ENCODE results near the gene ZC3H7B. TPM values are rescaled to one million over a fixed set of nuclear protein-coding genes. Genes with fewer than 3 reads are reported as not detected.

ZC3H7B gene
- total and polyA plus RNA-seq, 12 donors = 31.2 to 133 (median 77.6) TPM

DNA sequence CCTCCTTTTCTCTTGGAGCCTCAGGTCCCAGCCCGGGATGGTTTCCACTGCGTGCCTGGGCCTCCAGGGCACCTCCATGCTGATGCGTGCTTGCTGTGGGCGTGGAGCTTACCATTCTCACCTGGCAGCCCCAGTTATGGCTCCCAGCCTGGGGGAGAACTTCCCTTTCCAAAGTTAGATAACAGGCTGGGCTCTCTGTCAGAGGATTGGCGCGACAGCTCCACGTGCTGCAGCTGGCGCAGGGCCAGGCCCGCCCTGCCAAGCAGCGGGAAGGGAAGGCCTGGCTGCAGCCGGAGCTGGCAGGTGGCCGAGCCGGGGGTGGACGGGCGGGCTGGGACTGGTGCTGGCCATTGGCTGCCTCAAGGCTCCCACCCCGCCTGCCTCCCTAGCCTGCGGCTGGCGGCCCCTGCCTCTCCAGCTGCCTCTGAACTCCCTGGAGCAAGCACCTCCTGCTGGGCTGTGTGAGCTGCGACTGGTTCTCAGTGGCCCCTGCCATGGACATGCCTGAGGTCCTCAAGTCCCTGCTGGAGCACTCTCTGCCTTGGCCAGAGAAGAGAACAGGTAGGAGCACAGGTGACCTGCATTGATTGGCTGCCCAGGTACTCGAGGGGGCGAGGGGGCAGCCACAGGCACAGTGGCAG, 65.8 kb downstream of the ZC3H7B start:
- DNase-seq = peak; percentile 97 to 99 (median 98)
- intact Hi-C loops (cut with DNase I) = no loop called here

DNA sequence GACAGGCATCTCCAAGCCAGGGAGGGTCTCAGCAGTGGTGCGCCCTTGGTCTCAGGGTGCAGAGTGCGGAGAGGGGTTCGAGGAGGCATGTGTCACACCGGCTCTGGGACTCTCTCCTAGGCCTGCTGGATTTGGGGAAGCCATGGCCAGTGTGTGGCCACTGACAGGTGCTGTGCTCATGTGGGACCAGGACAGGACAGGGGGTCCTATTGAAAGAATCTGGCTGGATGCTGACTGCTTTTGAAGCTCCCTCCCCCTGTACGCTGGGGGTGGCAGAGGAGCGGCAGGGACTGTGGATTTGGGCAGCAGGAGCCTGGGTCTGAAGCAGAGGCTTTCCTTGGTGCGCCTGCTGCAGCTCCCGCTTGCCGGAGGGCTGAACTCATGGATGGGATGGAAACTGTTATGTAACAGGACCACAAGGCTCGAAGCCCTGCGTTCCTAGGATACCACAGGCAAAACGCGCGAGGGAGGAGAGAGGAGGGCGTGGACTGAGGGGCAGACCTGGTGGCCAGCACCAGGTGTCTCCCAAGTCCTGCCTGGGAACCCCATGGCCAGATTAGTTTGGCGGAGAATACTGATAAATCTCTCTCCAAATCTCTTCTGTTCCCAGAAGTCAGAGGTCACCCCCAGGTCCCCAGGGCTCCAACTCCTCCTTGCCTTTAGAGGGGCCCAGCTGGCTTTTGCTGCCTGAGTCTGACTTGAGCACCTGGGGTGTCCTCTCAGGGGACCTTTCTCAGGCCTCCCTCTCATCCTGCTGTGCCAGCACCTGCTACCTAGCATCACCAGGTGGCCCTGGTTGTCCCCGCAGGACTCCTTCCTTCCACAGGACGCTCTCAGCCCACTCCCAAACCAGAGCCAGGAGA, 66.6 kb downstream of the ZC3H7B start:
- peak; percentile 37 to 86 (median 50) for DNase-seq
- H3K36me3 ChIP-seq (replicated peaks in 1 of 2) = no peaks in the 10 kb centered on the region
- intact Hi-C loops (cut with DNase I) = no loop called here
- peak overlapping the region in 2 of 5 donors; percentile 51 to 61 for H3K27ac ChIP-seq
- H3K4me3 ChIP-seq = peak overlapping the region in 2 of 4 donors; percentile 16 to 37
- peak in 1 of 2 donors; percentile 5 for TF ChIP-seq POLR2A (IDR thresholded peaks at IDR 0.05)
- TF ChIP-seq, protein P1, sequence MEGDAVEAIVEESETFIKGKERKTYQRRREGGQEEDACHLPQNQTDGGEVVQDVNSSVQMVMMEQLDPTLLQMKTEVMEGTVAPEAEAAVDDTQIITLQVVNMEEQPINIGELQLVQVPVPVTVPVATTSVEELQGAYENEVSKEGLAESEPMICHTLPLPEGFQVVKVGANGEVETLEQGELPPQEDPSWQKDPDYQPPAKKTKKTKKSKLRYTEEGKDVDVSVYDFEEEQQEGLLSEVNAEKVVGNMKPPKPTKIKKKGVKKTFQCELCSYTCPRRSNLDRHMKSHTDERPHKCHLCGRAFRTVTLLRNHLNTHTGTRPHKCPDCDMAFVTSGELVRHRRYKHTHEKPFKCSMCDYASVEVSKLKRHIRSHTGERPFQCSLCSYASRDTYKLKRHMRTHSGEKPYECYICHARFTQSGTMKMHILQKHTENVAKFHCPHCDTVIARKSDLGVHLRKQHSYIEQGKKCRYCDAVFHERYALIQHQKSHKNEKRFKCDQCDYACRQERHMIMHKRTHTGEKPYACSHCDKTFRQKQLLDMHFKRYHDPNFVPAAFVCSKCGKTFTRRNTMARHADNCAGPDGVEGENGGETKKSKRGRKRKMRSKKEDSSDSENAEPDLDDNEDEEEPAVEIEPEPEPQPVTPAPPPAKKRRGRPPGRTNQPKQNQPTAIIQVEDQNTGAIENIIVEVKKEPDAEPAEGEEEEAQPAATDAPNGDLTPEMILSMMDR (IDR thresholded peaks at IDR 0.05) = no peak
- H3K27me3 ChIP-seq = no peaks in the 10 kb centered on the region
- 41 to 64% (median 57%) methylated on average over 15 to 18 of the region's 18 CpGs for WGBS, 4 donors
- H3K9me3 ChIP-seq (replicated peaks in 1 of 3) = no peaks in the 10 kb centered on the region
- peaks cover 5 to 23% of the 10 kb centered on the region in 2 donors for H3K4me1 ChIP-seq (replicated peaks in 1 of 2)

More for the DNA sequence above, 65.8 kb downstream of the ZC3H7B start:
- Histone ChIP-seq H3K4me1 (replicated peaks in 1 of 2) (peaks cover 5 to 23% of the 10 kb centered on the region in 2 donors), H3K4me3 (peak overlapping the region in 2 of 4 donors; percentile 16 to 37), H3K36me3 (replicated peaks in 1 of 2) (no peaks in the 10 kb centered on the region), H3K27ac (peak overlapping the region in 2 of 5 donors; percentile 51 to 61), H3K27me3 (no peaks in the 10 kb centered on the region), H3K9me3 (replicated peaks in 1 of 3) (no peaks in the 10 kb centered on the region)
- 3 to 10% (median 4%) methylated on average over 7 to 21 of the region's 21 CpGs for WGBS, 4 donors
- TF ChIP-seq, protein P1 (IDR thresholded peaks at IDR 0.05) = peak in 5 of 6 experiments; percentile 20 to 58 (median 41)
- TF ChIP-seq POLR2A (IDR thresholded peaks at IDR 0.05) = peak; percentile 23 to 68

DNA sequence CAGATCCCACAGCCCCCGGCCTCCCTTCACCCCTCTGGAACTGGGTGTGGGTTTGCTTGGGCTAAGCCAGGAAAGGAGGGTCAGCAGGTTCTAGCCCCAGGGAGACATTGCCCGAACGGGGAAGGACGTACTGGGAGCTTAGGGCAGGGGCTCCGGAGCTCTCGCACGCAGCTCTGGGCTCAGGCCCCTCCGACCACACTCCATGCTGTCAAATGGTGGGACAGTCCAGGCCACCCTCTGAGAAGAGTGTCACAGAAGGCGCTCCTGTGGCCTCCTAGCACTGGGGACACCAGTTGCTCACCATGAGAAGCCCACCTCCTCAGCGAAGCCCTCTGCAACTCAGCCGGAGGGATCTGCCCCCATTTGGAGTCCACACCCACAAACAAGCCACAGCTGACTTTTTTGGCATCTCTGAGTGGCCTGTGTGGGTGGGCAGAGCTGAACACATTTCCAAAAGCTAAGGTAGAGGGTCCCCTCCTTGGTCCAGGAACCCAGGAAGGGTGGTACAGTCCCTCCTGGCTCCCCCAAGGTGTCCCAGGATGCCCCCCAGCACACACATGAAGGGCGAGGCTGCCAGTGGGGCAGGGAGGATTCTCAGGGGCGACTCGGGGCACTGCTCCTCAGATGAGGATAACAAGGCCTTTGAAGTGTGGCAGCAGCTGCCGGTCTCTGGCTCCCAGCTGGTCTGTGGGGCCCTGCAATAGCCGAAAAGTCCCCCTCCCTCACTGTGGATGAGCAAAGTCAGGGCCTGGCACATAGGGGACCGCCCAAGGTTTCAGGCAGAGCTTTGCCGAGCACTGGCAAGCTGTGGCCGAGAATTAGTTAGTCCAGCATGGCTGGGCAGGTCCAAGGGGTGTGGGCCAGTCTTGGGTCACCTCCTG, 67.5 kb downstream of the ZC3H7B start:
- intact Hi-C loops (cut with DNase I) = no loop called here

More for the DNA sequence above, 67.5 kb downstream of the ZC3H7B start:
- TF ChIP-seq POLR2A (IDR thresholded peaks at IDR 0.05) = no peak
- TF ChIP-seq, protein P1 (IDR thresholded peaks at IDR 0.05) = no peak
- WGBS, 4 donors = 52 to 90% (median 86%) methylated on average over 2 to 19 of the region's 19 CpGs
- H3K36me3 ChIP-seq (replicated peaks in 1 of 2) = no peaks in the 10 kb centered on the region
- H3K9me3 ChIP-seq (replicated peaks in 1 of 3) = no peaks in the 10 kb centered on the region
- H3K27ac ChIP-seq = peak overlapping the region in 2 of 5 donors; percentile 51 to 61
- no peaks in the 10 kb centered on the region for H3K27me3 ChIP-seq
- peaks cover 5 to 23% of the 10 kb centered on the region in 2 donors for H3K4me1 ChIP-seq (replicated peaks in 1 of 2)
- peak overlapping the region in 1 of 4 donors; percentile 37 for H3K4me3 ChIP-seq
- DNase-seq = no peak
